DMS114 treated with DMSO at 0.1 percent for 48 hours (cell line): ENCODE data around the gene ZNF689.

Experiments
- DNase-seq: peaks from one replicate; lab custom pipeline; 2025; ENCODE audit not compliant: unreplicated experiment; lab: John Stamatoyannopoulos, UW

Gene ZNF689

DNA sequence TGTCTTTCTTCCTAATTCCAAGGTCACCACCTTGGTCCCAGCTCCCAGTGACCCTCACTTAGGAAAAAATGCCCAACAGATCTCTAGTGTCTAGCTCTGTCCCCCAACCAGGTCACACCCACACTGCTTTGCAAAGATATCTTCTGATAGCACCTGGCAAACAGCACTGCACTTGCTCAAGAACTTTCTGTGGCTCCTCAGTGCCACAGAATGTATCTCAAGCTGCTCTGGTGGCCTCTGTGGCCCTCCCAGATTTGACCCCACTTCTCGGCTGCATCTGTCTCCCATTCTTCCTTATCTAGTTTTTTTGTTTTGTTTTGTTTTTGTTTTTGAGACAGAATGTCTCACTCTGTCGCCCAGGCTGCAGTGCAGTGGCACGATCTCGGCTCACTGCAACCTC lies 43.7 kb downstream of the ZNF689 start:
- DNase-seq, result no peak

DNA sequence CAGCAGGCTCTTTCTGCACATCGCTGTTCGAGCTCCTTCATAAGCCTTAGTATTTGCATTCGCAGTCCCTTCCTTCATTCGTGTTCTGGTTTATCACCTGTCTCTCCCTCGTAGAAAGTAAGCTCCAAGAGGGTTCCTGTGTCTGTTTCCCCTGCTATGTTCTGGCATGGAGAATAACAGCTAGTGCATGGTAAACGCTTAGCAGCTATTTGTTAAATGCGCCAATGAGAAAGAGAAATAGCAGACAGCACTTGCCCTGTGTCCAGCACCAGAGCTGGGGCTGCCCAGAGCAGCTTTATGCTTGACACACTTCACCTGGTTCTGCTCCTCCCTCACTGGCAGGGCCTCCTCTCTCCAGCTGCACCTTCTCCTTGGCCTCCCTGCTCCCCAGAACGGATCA lies 44.2 kb downstream of the ZNF689 start:
- no peak for DNase-seq

DNA sequence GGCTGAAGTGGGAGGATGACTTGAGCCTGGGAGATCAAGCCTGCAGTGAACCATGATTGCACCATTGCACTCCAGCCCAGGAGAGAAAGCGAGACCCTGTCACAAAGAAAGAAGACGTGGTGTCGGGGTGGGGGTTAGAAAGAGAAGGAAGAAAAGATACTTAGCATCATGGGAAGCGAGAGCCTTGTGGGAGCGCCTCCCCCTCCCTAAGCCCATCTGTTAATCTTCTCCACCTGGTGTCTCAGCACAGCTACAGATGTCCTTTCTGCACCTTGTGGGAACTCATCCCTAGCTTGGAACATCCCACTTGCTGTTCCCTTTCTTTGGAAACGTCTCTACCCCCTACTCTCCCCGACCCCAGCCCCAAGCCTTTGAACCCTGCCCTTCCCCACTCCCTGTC lies 44.7 kb downstream of the ZNF689 start:
- no peak for DNase-seq

DNA sequence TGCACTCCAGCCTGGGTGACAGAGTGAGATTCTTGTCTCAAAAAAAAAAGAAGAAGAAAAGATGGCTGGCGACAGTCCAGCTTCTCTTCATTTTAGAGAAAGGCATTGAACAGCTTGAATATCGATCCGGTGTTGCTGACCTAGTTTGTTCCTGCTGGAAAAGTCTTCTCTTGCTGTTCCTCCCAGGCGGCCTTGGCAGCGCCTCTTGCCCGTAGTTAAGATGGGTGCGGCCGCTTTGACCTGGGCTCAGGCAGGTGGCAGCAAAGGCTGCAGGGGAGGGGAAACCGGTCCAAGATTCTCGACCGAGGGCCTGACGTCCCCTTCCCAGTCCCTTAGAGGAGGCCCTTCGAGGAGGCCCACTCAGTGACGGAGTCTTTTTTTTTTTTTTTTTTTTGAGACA lies 48.2 kb downstream of the ZNF689 start:
- no peak for DNase-seq

DNA sequence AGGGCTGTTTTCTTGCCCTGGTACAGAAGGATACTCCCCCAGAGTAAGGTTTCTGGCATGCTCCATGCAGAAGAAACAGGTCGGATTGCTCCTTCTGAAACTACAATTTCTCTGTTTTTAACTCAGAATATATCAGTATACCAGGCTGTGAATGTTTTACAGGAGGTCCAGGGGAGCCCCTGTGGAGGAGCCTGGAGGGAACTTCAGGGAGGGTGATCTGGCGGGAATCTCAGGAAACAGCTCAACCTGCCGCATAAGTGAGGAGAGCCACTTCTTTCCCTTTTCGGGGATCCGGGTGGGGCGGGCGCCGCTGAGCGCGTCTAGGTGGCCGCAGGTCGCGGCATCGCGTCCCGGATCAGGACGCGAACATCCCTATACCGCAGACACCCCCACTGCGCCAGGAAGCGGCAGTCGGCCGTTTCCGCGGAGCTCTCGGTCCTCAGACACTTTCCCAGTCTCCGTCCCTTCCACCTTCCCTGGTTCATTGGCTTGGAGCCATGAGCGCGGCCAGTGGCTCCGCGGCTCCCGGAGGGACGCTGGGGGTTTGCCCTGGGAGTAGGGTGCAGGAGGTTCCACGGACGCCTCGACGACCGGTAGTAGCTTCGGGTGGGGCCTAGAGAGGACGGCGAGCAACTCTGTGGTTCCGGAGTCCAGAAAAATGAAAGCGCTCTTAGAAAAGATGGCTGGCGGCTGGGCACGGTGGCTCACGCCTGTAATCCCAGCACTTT lies 48.9 kb downstream of the ZNF689 start:
- DNase-seq, result no peak

DNA sequence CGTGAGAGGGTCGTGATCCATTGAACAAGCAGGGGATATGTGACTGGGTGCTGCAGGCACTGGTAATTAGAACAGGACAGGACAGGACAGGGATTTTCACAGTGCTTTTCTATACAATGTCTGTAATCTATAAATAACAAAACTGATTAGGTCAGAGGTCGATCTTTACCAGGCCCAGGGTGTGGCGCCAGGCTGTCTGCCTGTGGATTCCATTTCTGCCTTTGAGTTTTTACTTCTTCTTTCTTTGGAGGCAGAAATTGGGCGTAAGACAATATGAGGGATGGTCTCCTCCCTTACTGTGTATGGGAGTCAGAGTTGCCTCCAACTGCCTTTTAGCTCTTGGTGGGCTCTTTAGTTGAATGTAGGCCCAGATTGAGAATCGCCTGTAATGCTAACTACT lies 50.5 kb downstream of the ZNF689 start:
- DNase-seq, result no peak

DNA sequence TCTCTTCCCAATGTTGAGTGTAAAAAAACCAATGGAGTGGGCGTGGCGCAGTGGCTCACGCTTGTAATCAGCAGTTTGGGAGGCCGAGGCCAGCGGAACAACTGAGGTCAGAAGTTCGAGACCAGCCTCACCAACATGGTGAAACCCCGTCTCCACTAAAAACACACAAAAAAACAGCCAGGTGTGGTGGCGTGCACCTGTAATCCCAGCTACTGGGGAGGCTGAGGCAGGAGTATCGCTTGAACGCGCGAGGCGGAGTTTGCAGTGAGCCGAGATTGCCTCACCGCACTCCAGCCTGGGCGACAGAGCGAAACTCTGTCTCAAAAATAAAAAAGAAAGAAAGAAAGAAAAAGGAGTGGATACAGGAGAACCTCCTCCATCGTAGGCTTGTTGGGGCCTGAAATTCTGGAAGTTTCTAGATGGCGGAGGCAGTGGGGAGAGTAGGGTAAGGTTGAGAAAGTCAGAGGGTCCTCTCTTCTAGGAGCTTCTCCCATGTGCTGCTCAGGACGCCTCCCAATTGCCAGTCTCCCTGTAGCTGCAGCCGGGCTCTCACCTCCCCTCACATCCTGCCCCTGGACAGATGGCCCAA lies 51.3 kb downstream of the ZNF689 start:
- no peak for DNase-seq

DNA sequence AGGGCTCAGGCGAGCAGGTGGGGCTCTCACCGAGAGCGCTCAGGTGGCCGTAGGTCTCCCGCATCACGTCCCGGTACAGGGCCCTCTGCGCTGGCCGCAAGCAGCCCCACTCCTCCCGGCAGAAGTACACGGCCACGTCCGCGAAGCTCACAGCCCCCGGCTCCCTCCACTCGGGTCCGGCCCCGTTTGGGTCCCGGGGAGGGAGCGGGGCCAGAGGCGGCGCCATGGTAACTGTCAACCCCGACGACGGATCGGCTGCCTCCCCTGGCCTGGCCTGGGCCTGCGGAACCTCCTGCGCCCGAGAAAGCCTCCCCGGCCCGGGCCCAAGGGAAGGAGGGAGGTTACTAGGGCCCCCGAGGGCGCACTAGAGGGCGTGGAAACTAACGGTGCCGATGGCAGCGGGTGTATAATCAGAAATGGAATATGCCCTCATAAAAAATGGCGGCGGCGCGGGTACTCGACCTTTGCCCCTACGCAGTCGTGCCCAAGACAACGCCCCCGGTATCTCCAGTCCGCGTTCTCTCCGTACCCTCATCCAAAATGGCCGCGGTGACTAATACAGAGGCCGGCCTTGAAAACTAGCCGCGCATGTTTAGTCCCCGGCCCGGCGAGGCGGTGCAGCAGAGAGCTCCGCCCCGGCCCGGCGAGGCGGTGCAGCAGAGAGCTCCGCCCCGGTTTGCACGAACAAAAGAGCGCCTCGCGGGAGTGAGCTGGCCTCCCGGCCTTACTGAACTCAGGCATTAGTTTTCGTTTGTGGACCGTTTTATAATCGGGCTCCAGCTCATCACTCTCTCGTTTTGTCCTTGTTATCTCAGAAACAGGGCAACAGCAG lies 52.0 kb downstream of the ZNF689 start, which contains the start of gene ZNF764:
TSS of gene ZNF764 (minus strand) at position 418 of the 832 bp plus-strand sequence. CDS start at position 226, 192 bp downstream.
- peak; percentile 93 for DNase-seq

DNA sequence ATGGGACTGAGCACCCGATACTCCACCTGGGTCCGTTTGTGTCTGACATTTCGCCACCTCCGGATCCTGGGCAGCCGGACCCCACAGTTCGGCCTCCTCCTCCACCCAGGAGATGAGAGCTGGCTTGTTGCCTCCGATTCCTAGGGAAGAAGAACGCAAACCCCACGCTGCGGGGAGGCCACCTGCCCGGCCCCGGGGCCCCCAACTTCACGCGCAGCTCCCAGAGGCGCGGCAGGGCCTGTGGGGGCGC lies 52.6 kb downstream of the ZNF689 start:
- DNase-seq, result no peak

DNA sequence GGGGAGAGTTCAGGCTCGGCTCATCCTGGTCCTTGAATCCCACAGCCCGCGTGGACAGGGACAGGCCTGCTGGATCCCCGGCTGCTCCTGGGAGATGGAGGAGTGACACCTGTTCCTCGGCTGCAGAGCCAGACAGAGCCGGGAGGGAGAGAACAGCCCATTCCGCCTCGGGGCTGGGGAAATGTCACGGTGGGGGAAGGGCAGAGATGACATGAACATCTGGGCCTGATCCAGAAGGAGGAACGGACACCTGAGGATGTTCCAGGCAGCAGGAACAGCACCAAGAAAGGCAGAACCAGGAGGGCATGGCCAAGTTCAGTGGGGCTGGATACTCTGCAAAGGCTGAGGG lies 54.1 kb downstream of the ZNF689 start:
- no peak for DNase-seq

DNA sequence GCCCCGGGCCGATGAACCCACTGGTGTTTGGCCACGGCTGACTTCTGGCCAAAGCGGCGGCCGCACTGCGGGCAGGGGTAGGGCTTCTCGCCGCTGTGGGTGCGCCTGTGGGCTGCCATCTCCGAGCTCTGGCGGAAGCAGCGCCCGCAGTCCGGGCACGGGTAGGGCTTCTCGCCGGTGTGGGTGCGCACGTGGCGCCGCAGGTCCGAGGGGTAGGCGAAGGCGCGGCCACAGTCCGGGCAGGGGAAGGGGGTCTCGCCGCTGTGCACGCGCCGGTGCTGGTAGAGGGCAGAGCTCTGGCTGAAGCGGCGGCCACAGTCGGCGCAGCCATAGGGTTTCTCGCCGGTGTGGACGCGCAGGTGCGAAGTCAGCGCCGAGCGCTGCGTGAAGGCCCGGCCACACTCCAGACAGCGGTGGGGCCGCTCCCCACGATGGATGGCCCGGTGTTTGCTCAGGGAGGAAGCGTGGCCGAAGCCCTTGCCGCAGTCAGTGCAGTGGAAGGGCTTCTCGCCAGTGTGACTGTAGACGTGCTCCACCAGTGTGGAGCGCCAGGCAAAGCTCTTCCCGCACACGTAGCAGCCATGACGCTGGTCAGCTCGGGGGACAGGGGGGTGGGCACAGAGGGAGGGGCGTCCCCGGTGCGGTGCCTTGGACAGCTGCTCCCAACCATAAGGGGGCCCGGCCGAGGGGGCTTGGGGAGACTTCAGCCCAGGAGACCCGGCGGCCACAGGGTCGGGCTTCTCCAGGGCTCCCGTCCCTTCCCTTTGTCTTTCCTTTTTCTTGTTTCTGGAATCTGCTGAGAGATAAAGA lies 54.7 kb downstream of the ZNF689 start:
- no peak for DNase-seq

DNA sequence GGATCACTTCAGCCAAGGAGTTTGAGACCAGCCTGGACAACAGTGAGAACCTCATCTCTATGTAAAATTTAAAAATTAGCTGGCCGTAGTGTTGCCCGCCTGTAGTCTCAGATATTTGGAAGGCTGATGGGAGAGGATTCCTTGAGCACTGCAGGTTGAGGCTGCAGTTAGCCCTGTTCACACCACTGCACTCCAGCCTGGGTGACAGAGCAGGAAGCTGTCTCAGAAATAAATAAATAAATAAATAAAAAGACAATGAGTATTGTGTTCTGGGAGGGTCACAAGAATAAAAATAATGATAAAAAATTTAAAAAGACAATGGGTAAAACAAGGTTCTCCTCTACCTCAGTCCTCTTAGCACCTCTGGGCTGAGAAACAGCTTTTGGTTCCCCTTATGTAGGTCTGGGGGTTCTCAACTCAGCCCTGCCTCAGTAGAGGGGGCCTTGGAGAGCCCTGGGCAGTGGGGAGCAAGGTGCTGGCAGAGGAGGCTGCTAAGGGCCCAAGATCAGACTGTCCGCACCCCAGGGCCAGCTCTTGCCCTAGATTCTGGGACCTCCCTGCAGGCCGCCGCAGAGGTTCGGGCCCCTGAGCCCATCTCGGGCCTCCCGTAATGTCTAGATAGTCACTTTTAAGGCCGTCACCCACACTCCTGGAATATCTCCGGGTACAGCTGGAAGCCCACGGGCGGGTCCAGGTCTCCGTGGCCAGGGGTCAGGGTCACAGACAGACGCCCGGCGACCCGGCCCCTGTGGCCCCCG lies 55.5 kb downstream of the ZNF689 start:
- DNase-seq, result no peak

DNA sequence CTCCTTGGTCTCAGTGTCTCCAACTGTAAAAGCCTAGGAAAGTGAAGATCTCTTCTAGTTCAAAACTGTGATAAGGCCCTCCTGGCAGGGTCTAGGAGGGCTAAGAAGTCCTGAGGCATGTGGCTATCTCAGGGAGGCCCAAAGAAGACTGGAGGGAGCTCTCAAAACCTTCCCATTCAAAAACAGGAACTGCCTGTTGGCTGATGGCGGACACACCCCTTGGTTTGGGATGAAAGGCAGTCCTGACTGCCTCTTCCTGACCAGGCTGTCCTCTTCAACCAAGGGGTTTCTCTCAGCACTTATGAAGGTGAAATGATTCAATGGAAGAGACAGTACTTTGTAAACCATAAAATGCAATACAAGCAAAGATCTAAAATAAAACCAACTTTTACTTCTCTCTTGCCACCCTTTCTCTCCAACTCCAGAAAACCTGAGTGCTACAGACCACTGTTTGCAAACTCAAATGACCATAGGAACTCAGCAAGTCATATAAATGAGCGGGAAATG lies 56.7 kb downstream of the ZNF689 start:
- no peak for DNase-seq

DNA sequence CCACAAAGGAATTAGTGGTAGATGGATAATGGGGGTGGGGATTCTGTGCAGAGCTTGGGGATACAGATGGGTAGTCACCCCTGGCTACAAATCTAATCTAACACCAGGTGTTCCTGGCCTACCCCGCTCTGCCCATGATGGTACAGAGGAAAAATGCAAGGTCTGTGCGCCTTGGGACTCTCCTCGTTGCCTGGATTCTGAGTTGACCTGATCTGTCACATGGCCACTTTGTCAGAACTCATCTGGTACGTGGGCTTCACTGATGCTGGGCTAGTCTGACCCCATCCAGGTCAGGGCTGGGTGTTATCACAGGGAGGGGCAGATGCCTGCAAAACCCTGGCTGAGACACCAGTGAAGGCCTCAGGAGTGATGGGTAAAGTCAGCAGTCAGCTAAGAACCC lies 57.2 kb downstream of the ZNF689 start:
- DNase-seq, result no peak
